ENCODE data around the gene PER2. TPM values are rescaled to one million over a fixed set of nuclear protein-coding genes. Genes with fewer than 3 reads are reported as not detected.
A peak's percentile ranks its signal among the peaks of the same experiment; 100 is the strongest.

The PER2 gene
- total RNA-seq, 1 donor from 2014 or later = 11.3 TPM

- no peak for TF ChIP-seq CTCF (IDR thresholded peaks at IDR 0.05; ENCODE audit: insufficient read depth, low read length, severe bottlenecking)
- DNase-seq (ENCODE audit: low read depth) (no peak), FAIRE-seq (no peak)
- H3K36me3 ChIP-seq (ENCODE audit: control insufficient read depth, insufficient read depth, low read length) = peaks cover 57% of the 10 kb centered on the region
- H3K4me3 ChIP-seq (ENCODE audit: low read depth, low read length) = no peak overlapping the region
- H3K27me3 ChIP-seq (ENCODE audit: control insufficient read depth, insufficient read depth, low read length) = no peaks in the 10 kb centered on the region
These were observed 37.1 kb downstream of the PER2 start for GRCh38 chr2:238251331-238251730.

GRCh38 chr2:238250896-238251295 is 37.5 kb downstream of the PER2 start:
- TF ChIP-seq CTCF (IDR thresholded peaks at IDR 0.05; ENCODE audit: insufficient read depth, low read length, severe bottlenecking) = no peak
- peaks cover 54% of the 10 kb centered on the region for H3K36me3 ChIP-seq (ENCODE audit: control insufficient read depth, insufficient read depth, low read length)
- FAIRE-seq = no peak

GRCh38 chr2:238247841-238248453 is 40.5 kb downstream of the PER2 start:
- no peak overlapping the region for H3K4me3 ChIP-seq (ENCODE audit: low read depth, low read length)
- DNase-seq (ENCODE audit: low read depth) (no peak), FAIRE-seq (peak; percentile 36)
- no peak for TF ChIP-seq CTCF (IDR thresholded peaks at IDR 0.05; ENCODE audit: insufficient read depth, low read length, severe bottlenecking)
- H3K27me3 ChIP-seq (ENCODE audit: control insufficient read depth, insufficient read depth, low read length) = no peaks in the 10 kb centered on the region
- H3K36me3 ChIP-seq (ENCODE audit: control insufficient read depth, insufficient read depth, low read length) = peaks cover 38% of the 10 kb centered on the region

More at GRCh38 chr2:238250896-238251295, 37.5 kb downstream of the PER2 start:
- Histone ChIP-seq H3K4me3 (ENCODE audit: low read depth, low read length) (no peak overlapping the region), H3K27me3 (ENCODE audit: control insufficient read depth, insufficient read depth, low read length) (no peaks in the 10 kb centered on the region)
- DNase-seq (ENCODE audit: low read depth) = no peak

- no peaks in the 10 kb centered on the region for H3K27me3 ChIP-seq (ENCODE audit: control insufficient read depth, insufficient read depth, low read length)
- no peak for TF ChIP-seq CTCF (IDR thresholded peaks at IDR 0.05; ENCODE audit: insufficient read depth, low read length, severe bottlenecking)
- FAIRE-seq (peak; percentile 89), DNase-seq (ENCODE audit: low read depth) (no peak)
- peaks cover 34% of the 10 kb centered on the region for H3K36me3 ChIP-seq (ENCODE audit: control insufficient read depth, insufficient read depth, low read length)
- no peak overlapping the region for H3K4me3 ChIP-seq (ENCODE audit: low read depth, low read length)
These were observed 41.2 kb downstream of the PER2 start for GRCh38 chr2:238247002-238247822.

- no peak for TF ChIP-seq CTCF (IDR thresholded peaks at IDR 0.05; ENCODE audit: insufficient read depth, low read length, severe bottlenecking)
- no peak overlapping the region for H3K4me3 ChIP-seq (ENCODE audit: low read depth, low read length)
- FAIRE-seq (no peak), DNase-seq (ENCODE audit: low read depth) (no peak)
- peaks cover 16% of the 10 kb centered on the region for H3K36me3 ChIP-seq (ENCODE audit: control insufficient read depth, insufficient read depth, low read length)
- H3K27me3 ChIP-seq (ENCODE audit: control insufficient read depth, insufficient read depth, low read length) = peaks cover 3% of the 10 kb centered on the region
These were observed 44.3 kb downstream of the PER2 start for GRCh38 chr2:238244151-238244550.

All from bronchial epithelial cell (primary cell).